ENCODE measurements around the gene TMC2.
A peak's percentile ranks its signal among the peaks of the same experiment; 100 is the strongest.
"Not testable (repeated sequence)": the region's sequence is repeated elsewhere in the genome, so short reads cannot be mapped to it uniquely, and the experiment has no call there.

TMC2 gene

GRCh38 chr20:2663364-2663886, 127.1 kb downstream of the TMC2 start:
- no peak for DNase-seq (ENCODE audit: low read depth, low spot score)

- peak; percentile 79 for DNase-seq (ENCODE audit: low read depth, low spot score)
Measured at GRCh38 chr20:2663887-2664719, 127.7 kb downstream of the TMC2 start, which contains the start of gene IDH3B. TSS of gene IDH3B (minus strand) at chr20:2664216. CDS start at chr20:2664188, 28 bp downstream.

GRCh38 chr20:2671977-2672376, 135.6 kb downstream of the TMC2 start:
- no peak for DNase-seq (ENCODE audit: low read depth, low spot score)

GRCh38 chr20:2672446-2672845, 136.1 kb downstream of the TMC2 start:
- no peak for DNase-seq (ENCODE audit: low read depth, low spot score)

GRCh38 chr20:2673453-2673852, 137.1 kb downstream of the TMC2 start:
- DNase-seq (ENCODE audit: low read depth, low spot score) = no peak

- no peak for DNase-seq (ENCODE audit: low read depth, low spot score)
Measured at GRCh38 chr20:2680046-2680445, 143.7 kb downstream of the TMC2 start.

- DNase-seq (ENCODE audit: low read depth, low spot score) = not testable (repeated sequence)
Measured at GRCh38 chr20:2682040-2682439, 145.7 kb downstream of the TMC2 start.

GRCh38 chr20:2684817-2685216, 148.4 kb downstream of the TMC2 start:
- not testable (repeated sequence) for DNase-seq (ENCODE audit: low read depth, low spot score)

- no peak for DNase-seq (ENCODE audit: low read depth, low spot score)
Measured at GRCh38 chr20:2687514-2687913, 151.1 kb downstream of the TMC2 start.

- no peak for DNase-seq (ENCODE audit: low read depth, low spot score)
Measured at GRCh38 chr20:2688041-2688591, 151.7 kb downstream of the TMC2 start.

- DNase-seq (ENCODE audit: low read depth, low spot score) = no peak
Measured at GRCh38 chr20:2690213-2690612, 153.8 kb downstream of the TMC2 start.

- no peak for DNase-seq (ENCODE audit: low read depth, low spot score)
Measured at GRCh38 chr20:2690718-2691117, 154.3 kb downstream of the TMC2 start.

- no peak for DNase-seq (ENCODE audit: low read depth, low spot score)
Measured at GRCh38 chr20:2691127-2691526, 154.8 kb downstream of the TMC2 start.

Data from brain pericyte (primary cell).